GM23338 (cell line): ENCODE data around the gene LCP1. TPM values are rescaled to one million over a fixed set of nuclear protein-coding genes. Genes with fewer than 3 reads are reported as not detected.

Experiments used
- ATAC-seq: fragments of 200-7000 bp; cut with Tn5 transposase; 3 replicates; pipeline ENCODE4 v1.9.1; 2020
- DNase-seq: peaks from one replicate; pipeline ENCODE4 v3.0.0-alpha.2; 2015; ENCODE audit warnings: low spot score
- H2AFZ ChIP-seq: fragments of 200-600 bp; sonication (generic); 2 replicates; pipeline ENCODE4 v1.8.0; 2016; ENCODE audit warnings: antibody characterized with exemption, mild to moderate bottlenecking, moderate library complexity
- H3F3A ChIP-seq: fragments of 200-600 bp; sonication (generic); replicated peaks from 2 replicates; pipeline ENCODE4 v1.8.0; 2017; ENCODE audit warnings: antibody characterized with exemption, mixed run types, low read depth
- H3K27ac ChIP-seq: fragments of 200-600 bp; sonication (generic); 2 replicates; pipeline ENCODE4 v1.6.1; 2016; ENCODE audit warnings: low read depth
- H3K27me3 ChIP-seq: fragments of 200-600 bp; sonication (generic); 2 replicates; pipeline ENCODE4 v1.8.0; 2016; ENCODE audit warnings: mild to moderate bottlenecking, mixed run types, moderate library complexity; ENCODE audit not compliant: insufficient read depth
- H3K36me3 ChIP-seq: fragments of 200-600 bp; sonication (generic); 2 replicates; pipeline ENCODE4 v1.8.0; 2016; ENCODE audit warnings: mild to moderate bottlenecking; ENCODE audit not compliant: insufficient read depth
- H3K4me1 ChIP-seq: fragments of 200-600 bp; sonication (generic); 2 replicates; pipeline ENCODE4 v1.8.0; 2016; ENCODE audit warnings: mild to moderate bottlenecking, moderate library complexity; ENCODE audit not compliant: insufficient read depth
- H3K4me2 ChIP-seq: fragments of 200-600 bp; sonication (generic); 2 replicates; pipeline ENCODE4 v1.7.1; 2017; ENCODE audit warnings: mixed run types
- H3K4me3 ChIP-seq: fragments of 200-600 bp; sonication (generic); 2 replicates; pipeline ENCODE4 v1.6.1; 2016; ENCODE audit warnings: mixed run types
- H3K79me2 ChIP-seq: fragments of 200-600 bp; sonication (generic); replicated peaks from 2 replicates; pipeline ENCODE4 v1.8.0; 2017; ENCODE audit warnings: mild to moderate bottlenecking; ENCODE audit not compliant: insufficient read depth
- H3K9me2 ChIP-seq: fragments of 200-600 bp; sonication (generic); 2 replicates; pipeline ENCODE4 v1.8.0; 2017; ENCODE audit not compliant: insufficient read depth
- H4K20me1 ChIP-seq: fragments of 200-600 bp; sonication (generic); replicated peaks from 2 replicates; pipeline ENCODE4 v1.8.0; 2017; ENCODE audit warnings: mild to moderate bottlenecking; ENCODE audit not compliant: insufficient read depth
- H3K27ac Mint-ChIP-seq: 2 replicates; pipeline ENCODE4 v1.8.0; 2020; ENCODE audit warnings: inconsistent platforms, mild to moderate bottlenecking, moderate library complexity, mixed read lengths
- H3K27me3 Mint-ChIP-seq: 3 replicates; pipeline ENCODE4 v1.8.0; 2022; ENCODE audit warnings: low read depth, mild to moderate bottlenecking, moderate library complexity, mixed read lengths, inconsistent platforms; ENCODE audit not compliant: insufficient read depth, poor library complexity
- H3K36me3 Mint-ChIP-seq: 3 replicates; pipeline ENCODE4 v1.8.0; 2021; ENCODE audit warnings: low read depth, mild to moderate bottlenecking, inconsistent platforms, moderate library complexity, mixed read lengths
- H3K4me1 Mint-ChIP-seq: 3 replicates; pipeline ENCODE4 v1.8.0; 2020; ENCODE audit warnings: mild to moderate bottlenecking, inconsistent platforms, mixed read lengths
- H3K4me3 Mint-ChIP-seq: 3 replicates; pipeline ENCODE4 v1.8.0; 2021; ENCODE audit warnings: moderate library complexity, mild to moderate bottlenecking, inconsistent platforms, mixed read lengths
- H3K9me3 Mint-ChIP-seq: 3 replicates; pipeline ENCODE4 v1.8.0; 2020; ENCODE audit warnings: moderate library complexity, mild to moderate bottlenecking, inconsistent platforms, mixed read lengths
- CREB1 ChIP-seq: fragments of 250-450 bp; sonication (Bioruptor Pico); IDR thresholded peaks from 2 replicates; pipeline ENCODE4 v1.5.0; 2020; ENCODE audit warnings: low read depth, mild to moderate bottlenecking, moderate library complexity
- EZH2 ChIP-seq: fragments of 200-600 bp; sonication (generic); IDR thresholded peaks from one replicate; pipeline ENCODE4 v1.8.0; 2017; ENCODE audit warnings: antibody characterized with exemption, mild to moderate bottlenecking, low read depth; ENCODE audit not compliant: unreplicated experiment
- JUNB ChIP-seq: IDR thresholded peaks from one replicate; pipeline ENCODE4 v1.6.1; 2016; ENCODE audit warnings: antibody characterized with exemption; ENCODE audit not compliant: unreplicated experiment
- POLR2AphosphoS5 ChIP-seq: IDR thresholded peaks from 2 replicates; pipeline ENCODE4 v1.6.1; 2016; ENCODE audit warnings: antibody characterized with exemption, low read depth
- REST ChIP-seq: IDR thresholded peaks from one replicate; pipeline ENCODE4 v1.6.1; 2018; ENCODE audit warnings: antibody characterized with exemption; ENCODE audit not compliant: unreplicated experiment
- STAT1 ChIP-seq: IDR thresholded peaks from one replicate; pipeline ENCODE4 v1.6.1; 2016; ENCODE audit warnings: antibody characterized with exemption; ENCODE audit not compliant: unreplicated experiment
- ZNF114 ChIP-seq: fragments of 250-450 bp; sonication (Bioruptor Pico); IDR thresholded peaks from 2 replicates; pipeline ENCODE4 v1.5.0; 2020; ENCODE audit warnings: mild to moderate bottlenecking, moderate library complexity
- ZNF331 ChIP-seq: fragments of 250-450 bp; sonication (Bioruptor Pico); IDR thresholded peaks from 2 replicates; pipeline ENCODE4 v1.5.0; 2020; ENCODE audit warnings: low read depth, mild to moderate bottlenecking, moderate library complexity
- polyA plus RNA-seq: library from polyadenylated mRNA; unstranded; fragments of >200 nt; fragmentation: Nextera tagmentation; extraction: Ambion mirVana; gene quantifications from 2 replicates; pipeline ENCODE4 v1.2.1, GENCODE V29; 2016
- total RNA-seq: library from RNA; depleted of rRNA; stranded (reverse); fragments of >200 nt; shearing (Covaris generic); gene quantifications from 2 replicates; pipeline ENCODE4 v1.2.3, GENCODE V29; 2014
- TF ChIP-seq, protein P1 (sequence below): IDR thresholded peaks from 2 replicates; pipeline ENCODE4 v1.6.1; 2016; ENCODE audit warnings: antibody characterized with exemption
- TF ChIP-seq, protein P2 (sequence below), 2 experiments: fragments of 200-600 bp in 1 of 2; sonication (generic) in 1 of 2; conservative IDR thresholded peaks; 2 replicates each; pipeline versions ENCODE4 v1.5.1 to v1.6.1; 2016 to 2017; ENCODE audit warnings: antibody characterized with exemption in 2 of 2, low read depth in 2 of 2, mild to moderate bottlenecking in 2 of 2, moderate library complexity in 1 of 2

Gene LCP1
- total and polyA plus RNA-seq, 2 experiments from 2014 or later: 1.9 to 3.4 TPM

DNA sequence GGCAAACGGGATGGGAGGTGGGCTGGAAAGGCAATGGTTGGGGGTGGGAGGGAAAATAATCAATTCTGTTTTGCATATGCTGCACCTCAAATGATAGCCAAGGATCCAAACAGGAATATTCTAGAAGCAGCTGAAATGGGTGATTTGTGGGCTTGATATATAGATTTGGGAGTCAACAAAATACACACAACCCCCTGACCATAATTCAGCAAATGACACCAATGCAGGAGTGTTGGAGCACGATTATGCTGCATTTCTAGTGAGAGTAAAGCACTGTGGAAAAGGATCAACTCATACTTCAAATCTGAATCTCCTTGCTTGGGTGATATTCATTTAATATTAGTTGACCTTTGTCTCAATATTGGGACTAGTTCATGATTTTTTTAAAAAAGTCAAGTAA is 36.0 kb downstream of the LCP1 start (continued):
- TF ChIP-seq REST (no peak), ZNF114 (no peak), STAT1 (no peak)
- TF ChIP-seq, protein P1, sequence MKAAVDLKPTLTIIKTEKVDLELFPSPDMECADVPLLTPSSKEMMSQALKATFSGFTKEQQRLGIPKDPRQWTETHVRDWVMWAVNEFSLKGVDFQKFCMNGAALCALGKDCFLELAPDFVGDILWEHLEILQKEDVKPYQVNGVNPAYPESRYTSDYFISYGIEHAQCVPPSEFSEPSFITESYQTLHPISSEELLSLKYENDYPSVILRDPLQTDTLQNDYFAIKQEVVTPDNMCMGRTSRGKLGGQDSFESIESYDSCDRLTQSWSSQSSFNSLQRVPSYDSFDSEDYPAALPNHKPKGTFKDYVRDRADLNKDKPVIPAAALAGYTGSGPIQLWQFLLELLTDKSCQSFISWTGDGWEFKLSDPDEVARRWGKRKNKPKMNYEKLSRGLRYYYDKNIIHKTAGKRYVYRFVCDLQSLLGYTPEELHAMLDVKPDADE: no peak

- no peak overlapping the region for H3K27ac ChIP-seq
- no peak overlapping the region for H3K4me2 ChIP-seq
- H3K36me3 Mint-ChIP-seq: no peaks in the 10 kb centered on the region
- no peak overlapping the region for H3K4me3 ChIP-seq
- H3K4me1 Mint-ChIP-seq: peaks cover 47% of the 10 kb centered on the region
- peaks cover 44% of the 10 kb centered on the region for H3K4me1 ChIP-seq
- no peaks in the 10 kb centered on the region for H3K79me2 ChIP-seq
- no peaks in the 10 kb centered on the region for H3K9me2 ChIP-seq
- no peak for DNase-seq
- H3K27ac Mint-ChIP-seq: no peak overlapping the region
- H3K9me3 Mint-ChIP-seq: no peaks in the 10 kb centered on the region
- no peak for ATAC-seq
- H3K27me3 ChIP-seq: no peaks in the 10 kb centered on the region
- no peaks in the 10 kb centered on the region for H3K36me3 ChIP-seq
- H3K4me3 Mint-ChIP-seq: no peak overlapping the region
- H2AFZ ChIP-seq: no peak overlapping the region
- no peaks in the 10 kb centered on the region for H3F3A ChIP-seq
- H4K20me1 ChIP-seq: no peaks in the 10 kb centered on the region
- H3K27me3 Mint-ChIP-seq: peaks cover 3% of the 10 kb centered on the region
- TF ChIP-seq REST (no peak), ZNF331 (CRISPR knock-in tag) (no peak), EZH2 (no peak), POLR2AphosphoS5 (no peak), CREB1 (CRISPR knock-in tag) (no peak), JUNB (no peak), ZNF114 (no peak)
- TF ChIP-seq, protein P2, sequence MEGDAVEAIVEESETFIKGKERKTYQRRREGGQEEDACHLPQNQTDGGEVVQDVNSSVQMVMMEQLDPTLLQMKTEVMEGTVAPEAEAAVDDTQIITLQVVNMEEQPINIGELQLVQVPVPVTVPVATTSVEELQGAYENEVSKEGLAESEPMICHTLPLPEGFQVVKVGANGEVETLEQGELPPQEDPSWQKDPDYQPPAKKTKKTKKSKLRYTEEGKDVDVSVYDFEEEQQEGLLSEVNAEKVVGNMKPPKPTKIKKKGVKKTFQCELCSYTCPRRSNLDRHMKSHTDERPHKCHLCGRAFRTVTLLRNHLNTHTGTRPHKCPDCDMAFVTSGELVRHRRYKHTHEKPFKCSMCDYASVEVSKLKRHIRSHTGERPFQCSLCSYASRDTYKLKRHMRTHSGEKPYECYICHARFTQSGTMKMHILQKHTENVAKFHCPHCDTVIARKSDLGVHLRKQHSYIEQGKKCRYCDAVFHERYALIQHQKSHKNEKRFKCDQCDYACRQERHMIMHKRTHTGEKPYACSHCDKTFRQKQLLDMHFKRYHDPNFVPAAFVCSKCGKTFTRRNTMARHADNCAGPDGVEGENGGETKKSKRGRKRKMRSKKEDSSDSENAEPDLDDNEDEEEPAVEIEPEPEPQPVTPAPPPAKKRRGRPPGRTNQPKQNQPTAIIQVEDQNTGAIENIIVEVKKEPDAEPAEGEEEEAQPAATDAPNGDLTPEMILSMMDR (conservative IDR thresholded peaks at IDR 0.05; ENCODE audit: low read depth in 2 of 2): no peak
- TF ChIP-seq, protein P1: no peak
Observed at GRCh38 chr13:46145135-46145534, 36.8 kb downstream of the LCP1 start.
